Keratinocyte (primary cell): Measurements from ENCODE around the gene TBX6. TPM values are rescaled to one million over a fixed set of nuclear protein-coding genes. Genes with fewer than 3 reads are reported as not detected.

Source experiments
- DNase-seq: peaks from one replicate; pipeline ENCODE4 v3.0.0-alpha.2; 2011; ENCODE audit warnings: low read depth, missing footprints, low spot score
- FAIRE-seq: peaks from 2 replicates; lab custom pipeline; 2011; peaks lifted over from hg19 to GRCh38; lab: Jason Lieb, UNC
- H2AFZ ChIP-seq: 2 replicates; pipeline ENCODE4 v1.6.0; 2012; ENCODE audit warnings: low read length, control low read depth, inconsistent platforms; ENCODE audit not compliant: control insufficient read depth
- H3K27ac ChIP-seq: 2 replicates; pipeline ENCODE4 v1.5.1; 2011; ENCODE audit warnings: low read length; ENCODE audit not compliant: control insufficient read depth, insufficient read depth
- H3K27me3 ChIP-seq: 3 replicates; pipeline ENCODE4 v1.6.0; 2011; ENCODE audit warnings: low read length; ENCODE audit not compliant: control insufficient read depth, insufficient read depth; ENCODE audit errors: extremely low read depth
- H3K36me3 ChIP-seq, 2 experiments: 2 replicates in 1 of 2; 3 replicates in 1 of 2; pipeline ENCODE4 v1.5.1; 2011; ENCODE audit warnings: low read length in 2 of 2, mild to moderate bottlenecking in 1 of 2; ENCODE audit not compliant: control insufficient read depth in 2 of 2, insufficient read depth in 2 of 2; ENCODE audit errors: extremely low read depth in 1 of 2
- H3K4me1 ChIP-seq: 3 replicates; pipeline ENCODE4 v1.5.1; 2011; ENCODE audit warnings: low read length; ENCODE audit not compliant: control insufficient read depth, insufficient read depth; ENCODE audit errors: extremely low read depth
- H3K4me2 ChIP-seq: 3 replicates; pipeline ENCODE4 v1.6.0; 2011; ENCODE audit warnings: low read depth, low read length; ENCODE audit not compliant: control insufficient read depth, insufficient read depth; ENCODE audit errors: extremely low read depth
- H3K4me3 ChIP-seq, 3 experiments: fragments of 200-600 bp in 1 of 3; sonication (generic) in 1 of 3; 2 replicates in 2 of 3; 3 replicates in 1 of 3; pipeline ENCODE4 v1.5.1; 2011 to 2016; ENCODE audit warnings: low read length in 3 of 3, mild to moderate bottlenecking in 3 of 3, control low read depth in 2 of 3, inconsistent platforms in 1 of 3, low read depth in 1 of 3, mixed read lengths in 1 of 3, mixed run types in 1 of 3, moderate library complexity in 1 of 3; ENCODE audit not compliant: control insufficient read depth in 2 of 3, insufficient read depth in 2 of 3; ENCODE audit errors: extremely low read depth in 1 of 3
- H3K79me2 ChIP-seq: 2 replicates; pipeline ENCODE4 v1.6.0; 2012; ENCODE audit warnings: low read length; ENCODE audit not compliant: control insufficient read depth, insufficient read depth
- H3K9ac ChIP-seq: 3 replicates; pipeline ENCODE4 v1.6.0; 2011; ENCODE audit warnings: low read length; ENCODE audit not compliant: control insufficient read depth, insufficient read depth; ENCODE audit errors: extremely low read depth
- H3K9me1 ChIP-seq: 3 replicates; pipeline ENCODE4 v1.6.0; 2011; ENCODE audit warnings: low read length; ENCODE audit not compliant: control insufficient read depth, insufficient read depth; ENCODE audit errors: extremely low read depth
- H3K9me3 ChIP-seq: 2 replicates; pipeline ENCODE4 v1.5.1; 2012; ENCODE audit warnings: low read depth, low read length; ENCODE audit not compliant: control insufficient read depth
- H4K20me1 ChIP-seq: 3 replicates; pipeline ENCODE4 v1.6.0; 2011; ENCODE audit warnings: low read length; ENCODE audit not compliant: control insufficient read depth, insufficient read depth; ENCODE audit errors: extremely low read depth
- EZH2 ChIP-seq: IDR thresholded peaks from one replicate; pipeline ENCODE4 v1.6.1; 2012; ENCODE audit warnings: inconsistent platforms, mild to moderate bottlenecking, low read length, moderate library complexity
- dilution Hi-C: fragments of 300-500 bp; cut with MboI; formaldehyde crosslinking; loops from one replicate; pipeline ENCODE4 v1.7.0; 2020; ENCODE audit warnings: low sequenced_read_pairs; ENCODE audit not compliant: extremely low pct_ligation_motif_present
- polyA plus RNA-seq, 5 experiments: library from polyadenylated mRNA; depleted of rRNA in 3 of 5; stranded (reverse) in 3 of 5; stranded (forward) in 1 of 5; unstranded in 1 of 5; fragments of >200 nt; gene quantifications; 1 replicate in 1 of 5; 2 replicates in 3 of 5; 3 replicates in 1 of 5; pipeline versions ENCODE4 v1.2.1 to v1.2.3, GENCODE V29; 2011 to 2012; ENCODE audit warnings: missing spikeins in 2 of 5, low read depth in 1 of 5, low replicate concordance in 1 of 5
- TF ChIP-seq, protein P1 (sequence below), 3 experiments: IDR thresholded peaks in 1 of 3; conservative IDR thresholded peaks in 1 of 3; optimal IDR thresholded peaks in 1 of 3; 2 replicates in 2 of 3; 3 replicates in 1 of 3; pipeline versions ENCODE3 to v1.5.1; 2011; ENCODE audit warnings: low read length in 3 of 3, mild to moderate bottlenecking in 3 of 3, moderate library complexity in 2 of 3, control low read depth in 1 of 3, inconsistent platforms in 1 of 3; ENCODE audit not compliant: insufficient read depth in 2 of 3; ENCODE audit errors: extremely low read depth in 1 of 3

The TBX6 gene
- polyA plus RNA-seq, 1 donor (not counting 4 experiments of a cell fraction or from before 2014, with no cell fraction given), result 0.18 TPM

DNA sequence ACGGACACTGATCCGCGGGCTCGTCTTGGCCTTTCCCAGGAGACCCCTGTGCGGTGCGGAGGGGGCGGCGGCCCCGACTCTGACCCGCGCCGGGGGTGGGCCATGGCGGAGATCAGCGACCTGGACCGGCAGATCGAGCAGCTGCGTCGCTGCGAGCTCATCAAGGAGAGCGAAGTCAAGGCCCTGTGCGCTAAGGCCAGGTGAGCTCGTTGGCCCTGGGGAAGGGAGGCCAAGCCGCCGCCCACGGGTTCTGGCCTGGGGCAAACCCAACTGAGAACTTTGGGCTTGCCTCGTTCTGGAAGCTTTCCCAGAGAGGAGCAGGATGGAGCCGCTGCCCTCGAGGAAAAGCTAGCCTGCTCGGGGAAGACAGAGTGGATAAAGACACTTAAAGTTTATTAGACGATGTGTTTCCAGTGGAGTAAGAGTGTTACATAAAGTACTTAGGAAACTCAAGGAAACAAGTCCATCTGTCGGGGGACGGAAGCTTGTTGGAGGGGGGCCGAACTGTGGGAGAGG, 15.4 kb downstream of the TBX6 start:
- no peak for FAIRE-seq
- DNase-seq, result no peak
- Histone ChIP-seq H3K27me3 (no peaks in the 10 kb centered on the region), H3K4me2 (peak overlapping the region; percentile 95), H4K20me1 (peaks cover 8% of the 10 kb centered on the region), H2AFZ (peak overlapping the region; percentile 9), H3K9me1 (no peaks in the 10 kb centered on the region), H3K27ac (peak overlapping the region; percentile 80), H3K4me3 (peak overlapping the region; percentile 83 to 98 (median 96)), H3K4me1 (peaks cover 23% of the 10 kb centered on the region), H3K36me3 (peaks cover 29 to 41% of the 10 kb centered on the region in 2 experiments), H3K9me3 (no peaks in the 10 kb centered on the region), H3K79me2 (peaks cover 51% of the 10 kb centered on the region), H3K9ac (peak overlapping the region; percentile 91)
- TF ChIP-seq, protein P1, sequence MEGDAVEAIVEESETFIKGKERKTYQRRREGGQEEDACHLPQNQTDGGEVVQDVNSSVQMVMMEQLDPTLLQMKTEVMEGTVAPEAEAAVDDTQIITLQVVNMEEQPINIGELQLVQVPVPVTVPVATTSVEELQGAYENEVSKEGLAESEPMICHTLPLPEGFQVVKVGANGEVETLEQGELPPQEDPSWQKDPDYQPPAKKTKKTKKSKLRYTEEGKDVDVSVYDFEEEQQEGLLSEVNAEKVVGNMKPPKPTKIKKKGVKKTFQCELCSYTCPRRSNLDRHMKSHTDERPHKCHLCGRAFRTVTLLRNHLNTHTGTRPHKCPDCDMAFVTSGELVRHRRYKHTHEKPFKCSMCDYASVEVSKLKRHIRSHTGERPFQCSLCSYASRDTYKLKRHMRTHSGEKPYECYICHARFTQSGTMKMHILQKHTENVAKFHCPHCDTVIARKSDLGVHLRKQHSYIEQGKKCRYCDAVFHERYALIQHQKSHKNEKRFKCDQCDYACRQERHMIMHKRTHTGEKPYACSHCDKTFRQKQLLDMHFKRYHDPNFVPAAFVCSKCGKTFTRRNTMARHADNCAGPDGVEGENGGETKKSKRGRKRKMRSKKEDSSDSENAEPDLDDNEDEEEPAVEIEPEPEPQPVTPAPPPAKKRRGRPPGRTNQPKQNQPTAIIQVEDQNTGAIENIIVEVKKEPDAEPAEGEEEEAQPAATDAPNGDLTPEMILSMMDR (optimal IDR thresholded peaks at IDR 0.05 in 1 of 3, IDR thresholded peaks at IDR 0.05 in 1 of 3, conservative IDR thresholded peaks at IDR 0.05 in 1 of 3; ENCODE audit: extremely low read depth in 1 of 3, insufficient read depth in 2 of 3, low read length in 3 of 3), result no peak
- no peak for TF ChIP-seq EZH2
- dilution Hi-C loops, result no loop called here

DNA sequence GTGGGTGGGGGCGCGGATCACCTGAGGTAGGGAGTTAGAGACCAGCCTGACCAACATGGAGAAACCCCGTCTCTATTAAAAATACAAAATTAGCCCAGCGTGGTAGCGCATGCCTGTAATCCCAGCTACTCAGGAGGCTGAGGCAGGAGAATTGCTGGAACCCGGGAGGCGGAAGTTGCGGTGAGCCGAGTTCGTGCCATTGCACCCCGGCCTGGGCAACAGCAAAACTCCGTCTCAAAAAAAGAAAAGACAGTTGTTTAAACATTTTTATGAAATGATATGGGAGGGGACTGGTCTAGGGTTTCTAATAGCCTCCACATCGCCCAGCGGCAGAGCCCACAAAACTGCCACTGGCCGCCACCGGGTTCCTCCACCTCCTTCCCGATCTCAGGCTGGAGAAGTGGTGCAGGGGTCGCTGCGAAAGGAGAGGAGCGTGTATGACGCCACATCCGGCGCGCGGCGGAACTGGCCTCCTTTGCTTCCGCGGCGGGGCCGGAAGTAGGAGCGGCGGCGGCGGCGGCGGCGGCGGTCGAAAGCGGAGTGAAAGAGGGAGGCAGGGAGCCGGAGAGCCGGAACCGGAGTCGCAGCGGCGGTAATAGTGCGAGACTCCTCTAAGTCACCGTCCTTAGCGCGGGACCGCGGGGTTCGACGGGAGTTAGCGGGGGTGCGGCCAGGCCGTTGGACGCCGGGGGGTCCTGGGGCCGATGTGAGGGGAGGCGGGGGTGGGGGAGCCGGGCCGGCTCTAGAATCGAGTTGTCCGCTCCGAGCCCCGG, 16.0 kb downstream of the TBX6 start, which contains the start of gene PPP4C:
PPP4C (plus strand) TSS at position 492 of the 773 bp plus-strand sequence. CDS start 384 bp downstream, outside the sequence.
- DNase-seq (no peak), FAIRE-seq (no peak)
- H3K79me2 ChIP-seq, result peaks cover 44% of the 10 kb centered on the region
- H3K27ac ChIP-seq, result peak within 1 kb of the TSS; percentile 80
- peak within 1 kb of the TSS; percentile 95 for H3K4me2 ChIP-seq
- peaks cover 26 to 36% of the 10 kb centered on the region in 2 experiments for H3K36me3 ChIP-seq
- no peaks in the 10 kb centered on the region for H3K9me3 ChIP-seq
- peak within 1 kb of the TSS; percentile 91 for H3K9ac ChIP-seq
- H3K9me1 ChIP-seq, result no peaks in the 10 kb centered on the region
- peak within 1 kb of the TSS; percentile 83 to 98 (median 96) for H3K4me3 ChIP-seq
- H3K4me1 ChIP-seq, result peaks cover 23% of the 10 kb centered on the region
- H2AFZ ChIP-seq, result peak within 1 kb of the TSS; percentile 58
- H3K27me3 ChIP-seq, result no peaks in the 10 kb centered on the region
- peaks cover 7% of the 10 kb centered on the region for H4K20me1 ChIP-seq
- TF ChIP-seq EZH2, result no peak
- TF ChIP-seq, protein P1 (optimal IDR thresholded peaks at IDR 0.05 in 1 of 3, IDR thresholded peaks at IDR 0.05 in 1 of 3, conservative IDR thresholded peaks at IDR 0.05 in 1 of 3; ENCODE audit: extremely low read depth in 1 of 3, insufficient read depth in 2 of 3, low read length in 3 of 3), result peak in 1 of 3 experiments; percentile 30
- dilution Hi-C loops, result no loop called here
